K562 (cell line): ENCODE results near the gene RWDD3. TPM values are rescaled to one million over a fixed set of nuclear protein-coding genes. Genes with fewer than 3 reads are reported as not detected.

Experiments used
- ATAC-seq: fragments of 200-7000 bp; cut with Tn5 transposase; 3 replicates; pipeline ENCODE4 v1.9.1; 2020; ENCODE audit warnings: moderate library complexity
- BruUV-seq: library from RNA; stranded (reverse); fragments of 400-500 nt; replicated peaks from 2 replicates; lab custom pipeline; 2021; lab: Mats Ljungman, UMichigan
- CTCF ChIA-PET: fragments of 300-600 bp; formaldehyde crosslinking; extraction: SDS; loops from one replicate; lab custom pipeline; 2021; ENCODE audit warnings: low intra/inter-chr PET ratio; lab: Yijun Ruan, JAX
- POLR2A ChIA-PET: fragments of 300-600, 350-650 bp; sonication (Branson Sonifier 250); formaldehyde crosslinking; extraction: SDS; loops from one replicate; lab custom pipeline; 2021; ENCODE audit warnings: antibody characterized with exemption, inconsistent platforms; lab: Yijun Ruan, JAX
- DNase-seq, 4 experiments: peaks; one replicate each; pipeline versions ENCODE4 v3.0.0 to v3.0.0-alpha.2; 2011 to 2018; ENCODE audit warnings: low spot score in 3 of 4, mixed read lengths in 3 of 4; ENCODE audit errors: extremely low read depth in 1 of 4
- FAIRE-seq: peaks from 2 replicates; lab custom pipeline; 2011; peaks lifted over from hg19 to GRCh38; lab: Jason Lieb, UNC
- H2AFZ ChIP-seq: 2 replicates; pipeline ENCODE4 v1.6.0; 2011; ENCODE audit warnings: low read depth, low read length, control low read depth, inconsistent platforms
- H3K27ac ChIP-seq: fragments of 200-600 bp; 3 replicates; pipeline ENCODE4 v1.8.0; 2011; ENCODE audit warnings: low read depth, mild to moderate bottlenecking, control low read depth, inconsistent platforms, low read length, moderate library complexity, mixed read lengths; ENCODE audit errors: extremely low read depth
- H3K27me3 ChIP-seq, 2 experiments: fragments of 300-600 bp in 1 of 2; 2 replicates in 1 of 2; 3 replicates in 1 of 2; pipeline versions ENCODE4 v1.6.0 to v1.8.0; 2011; ENCODE audit warnings: inconsistent platforms in 2 of 2, low read length in 2 of 2, mild to moderate bottlenecking in 1 of 2, mixed read lengths in 1 of 2, moderate library complexity in 1 of 2; ENCODE audit not compliant: control insufficient read depth in 2 of 2, insufficient read depth in 2 of 2
- H3K36me3 ChIP-seq: fragments of 300-600 bp; 3 replicates; pipeline ENCODE4 v1.8.0; 2011; ENCODE audit warnings: mild to moderate bottlenecking, low read length, inconsistent platforms; ENCODE audit not compliant: control insufficient read depth, insufficient read depth
- H3K4me1 ChIP-seq, 2 experiments: fragments of 200-600 bp in 1 of 2; replicated peaks in 1 of 2; 2 replicates in 1 of 2; 3 replicates in 1 of 2; pipeline versions ENCODE4 v1.5.1 to v1.8.0; 2011; ENCODE audit warnings: inconsistent platforms in 2 of 2, low read length in 2 of 2, mild to moderate bottlenecking in 1 of 2, mixed read lengths in 1 of 2, moderate library complexity in 1 of 2; ENCODE audit not compliant: control insufficient read depth in 2 of 2, insufficient read depth in 2 of 2
- H3K4me2 ChIP-seq: 2 replicates; pipeline ENCODE4 v1.6.1; 2011; ENCODE audit warnings: low read length, control low read depth, inconsistent platforms, mixed read lengths; ENCODE audit not compliant: insufficient read depth
- H3K4me3 ChIP-seq: fragments of 200-600 bp; sonication (generic), shearing (Covaris generic); 2 replicates; pipeline ENCODE4 v1.5.1; 2016; ENCODE audit warnings: control low read depth, inconsistent platforms
- H3K79me2 ChIP-seq: fragments of 200-600 bp; 3 replicates; pipeline ENCODE4 v1.8.0; 2011; ENCODE audit warnings: low read length, inconsistent platforms; ENCODE audit not compliant: control insufficient read depth, insufficient read depth
- H3K9ac ChIP-seq, 2 experiments: 2 replicates each; pipeline versions ENCODE4 v1.6.0 to v1.6.1; 2011; ENCODE audit warnings: low read depth in 2 of 2, low read length in 2 of 2, control low read depth in 1 of 2, inconsistent platforms in 1 of 2, mild to moderate bottlenecking in 1 of 2, mixed read lengths in 1 of 2; ENCODE audit not compliant: insufficient read depth in 1 of 2
- H3K9me1 ChIP-seq: one replicate; pipeline ENCODE4 v1.6.0; 2011; ENCODE audit warnings: inconsistent platforms, mild to moderate bottlenecking, low read length, moderate library complexity; ENCODE audit not compliant: control insufficient read depth, insufficient read depth
- H3K9me3 ChIP-seq: replicated peaks from 2 replicates; pipeline ENCODE4 v1.5.1; 2011; ENCODE audit warnings: low read depth, low read length, inconsistent platforms; ENCODE audit not compliant: control insufficient read depth, insufficient read depth
- H4K20me1 ChIP-seq: replicated peaks from 2 replicates; pipeline ENCODE4 v1.6.1; 2011; ENCODE audit warnings: low read length, inconsistent platforms, mixed read lengths; ENCODE audit not compliant: control insufficient read depth, insufficient read depth
- ARID1B ChIP-seq: fragments of 450-650 bp; IDR thresholded peaks from 2 replicates; pipeline ENCODE4 v1.6.1; 2016; ENCODE audit warnings: antibody characterized with exemption, mild to moderate bottlenecking, inconsistent platforms
- ARID3A ChIP-seq: IDR thresholded peaks from 2 replicates; pipeline ENCODE4 v1.6.1; 2012; ENCODE audit warnings: low read depth, low read length, improper control_type of control experiment, borderline replicate concordance
- CBFA2T3 ChIP-seq: fragments of 450-650 bp; IDR thresholded peaks from 2 replicates; pipeline ENCODE4 v1.6.1; 2017
- CC2D1A ChIP-seq: fragments of 450-650 bp; IDR thresholded peaks from 2 replicates; pipeline ENCODE4 v1.6.1; 2017; ENCODE audit warnings: mild to moderate bottlenecking
- DPF2 ChIP-seq: fragments of 450-650 bp; IDR thresholded peaks from 2 replicates; pipeline ENCODE4 v1.6.1; 2016
- MEIS2 ChIP-seq: fragments of 450-650 bp; IDR thresholded peaks from 2 replicates; pipeline ENCODE4 v1.6.1; 2014; ENCODE audit warnings: mild to moderate bottlenecking; ENCODE audit not compliant: partially characterized antibody
- PHF21A ChIP-seq: fragments of 450-650 bp; IDR thresholded peaks from 2 replicates; pipeline ENCODE4 v1.6.1; 2017; ENCODE audit warnings: low read depth, borderline replicate concordance
- PKNOX1 ChIP-seq: fragments of 450-650 bp; IDR thresholded peaks from 2 replicates; pipeline ENCODE4 v1.6.1; 2016
- RFX5 ChIP-seq: IDR thresholded peaks from 2 replicates; pipeline ENCODE4 v1.6.1; 2011; ENCODE audit warnings: low read depth, mild to moderate bottlenecking, improper control_type of control experiment, low read length
- SRSF1 ChIP-seq: fragments of 200-400 bp; formaldehyde crosslinking; IDR thresholded peaks from 2 replicates; pipeline ENCODE4 v1.6.1; 2017; ENCODE audit warnings: mild to moderate bottlenecking, low read depth, low read length, moderate library complexity
- TAL1 ChIP-seq: fragments of 450-650 bp; IDR thresholded peaks from 2 replicates; pipeline ENCODE4 v1.6.1; 2016; ENCODE audit warnings: mild to moderate bottlenecking
- TCF3 ChIP-seq: sonication (generic); formaldehyde crosslinking; IDR thresholded peaks from 2 replicates; pipeline ENCODE4 v1.4.0; 2020; ENCODE audit warnings: mild to moderate bottlenecking, missing genetic modification reagents
- ZBTB7A ChIP-seq: IDR thresholded peaks from 2 replicates; pipeline ENCODE4 v1.6.1; 2011; ENCODE audit warnings: low read depth, mild to moderate bottlenecking, low read length, moderate library complexity, borderline replicate concordance; ENCODE audit not compliant: control insufficient read depth
- WGBS: fragments of 100-300 bp; shearing (Covaris generic); methylation state at CpG from one replicate; pipeline ENCODE4 v1.1.6; 2016; ENCODE audit warnings: low coverage, mixed read lengths; ENCODE audit not compliant: insufficient coverage; ENCODE audit errors: missing lambda C conversion rate; 5-methylcytosine and 5-hydroxymethylcytosine counted together
- in situ Hi-C: fragments of 300-500 bp; cut with MboI; formaldehyde crosslinking; loops from 4 replicates; pipeline ENCODE4 v1.15.0; 2018; ENCODE audit warnings: inconsistent platforms, mixed read lengths
- intact Hi-C: fragments of 100-400 bp; cut with micrococcal nuclease; formaldehyde crosslinking; loops from 2 replicates; pipeline ENCODE4 v1.14.2; 2022
- polyA plus RNA-seq, 8 experiments: library from polyadenylated mRNA; depleted of rRNA in 4 of 8; stranded (reverse) in 5 of 8; unstranded in 3 of 8; fragments of >200 nt; fragmentation: Nextera tagmentation in 2 of 8; fragmentation: Illumina TruSeq in 1 of 8; extraction: Ambion mirVana in 2 of 8; extraction: Trizol in 1 of 8; gene quantifications; 2 replicates each; pipeline versions ENCODE4 v1.2.1 to v1.2.3, GENCODE V29; 2011 to 2014; ENCODE audit warnings: inconsistent platforms in 1 of 8, missing spikeins in 1 of 8
- total RNA-seq, 7 experiments: library from RNA; depleted of rRNA in 6 of 7; stranded (reverse); fragments of >200 nt in 6 of 7; fragmentation: Illumina TruSeq in 2 of 7; extraction: Trizol in 2 of 7; gene quantifications; 2 replicates each; pipeline versions ENCODE4 v1.2.1 to v1.2.3, GENCODE V29; 2011 to 2021; ENCODE audit warnings: low replicate concordance in 1 of 7
- TF ChIP-seq, protein P1 (sequence below): sonication (generic); formaldehyde crosslinking; IDR thresholded peaks from 2 replicates; pipeline ENCODE4 v1.8.1; 2023; ENCODE audit warnings: mild to moderate bottlenecking, missing genetic modification reagents

The RWDD3 gene
- total and polyA plus RNA-seq, 9 of the 15 experiments (the other 6 are each of a cell fraction or from before 2014, with no cell fraction given) = 21.6 to 65.0 (median 34.9) TPM

DNA sequence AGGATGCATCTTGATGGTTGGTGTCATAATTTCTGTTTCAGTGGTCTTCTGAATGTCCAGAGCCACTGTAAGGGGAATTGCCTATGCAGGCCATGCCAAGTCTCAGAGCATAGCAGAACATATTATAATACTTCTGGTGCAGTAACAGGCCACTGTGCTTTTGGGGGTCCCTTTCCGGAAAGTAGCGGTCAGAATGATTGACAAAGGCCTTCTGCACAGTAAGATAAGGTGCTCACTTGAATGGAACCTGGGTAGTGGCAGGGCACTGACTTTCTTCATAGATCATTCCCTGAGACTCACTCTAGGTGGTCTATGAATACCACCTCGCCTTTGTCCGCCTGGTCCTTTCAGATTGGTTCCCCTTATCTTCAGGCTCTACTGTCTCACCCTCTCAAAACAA is 28.9 kb downstream of the RWDD3 start:
- Histone ChIP-seq H2AFZ (peak overlapping the region; percentile 64), H3K27ac (no peak overlapping the region), H3K9me3 (no peaks in the 10 kb centered on the region), H3K79me2 (no peaks in the 10 kb centered on the region), H3K36me3 (no peaks in the 10 kb centered on the region), H3K9me1 (no peaks in the 10 kb centered on the region), H3K9ac (no peak overlapping the region), H3K4me3 (no peak overlapping the region), H4K20me1 (no peaks in the 10 kb centered on the region), H3K4me2 (peak overlapping the region; percentile 7; the same call in 1 of the 2 replicates), H3K4me1 (peaks cover 0 to 7% of the 10 kb centered on the region in 2 experiments; a peak in 2 of 5 replicates), H3K27me3 (no peaks in the 10 kb centered on the region)
- ChIA-PET POLR2A (no interaction called here), CTCF (no interaction called here)
- whole genome bisulfite sequencing = 0% methylated on average over 4 of the region's 4 CpGs
- in situ Hi-C loops (no loop called here), intact Hi-C loops (no loop called here)
- ATAC-seq (peak; percentile 72), DNase-seq (peak in 2 of 4 experiments; percentile 23 to 43), FAIRE-seq (peak; percentile 42)
- TF ChIP-seq CC2D1A (no peak), RFX5 (no peak), DPF2 (peak; percentile 39; the same call in 1 of the 2 replicates), ARID1B (peak; percentile 59; the same call in 1 of the 2 replicates), PHF21A (no peak), PKNOX1 (peak; percentile 66; the same call in 1 of the 2 replicates), ARID3A (no peak), TAL1 (peak; percentile 9; the same call in 1 of the 2 replicates), SRSF1 (no peak), ZBTB7A (0 out of 2 replicates have a peak, but pooled peaks have one; percentile 7), TCF3 (peak; percentile 16; the same call in 1 of the 2 replicates), MEIS2 (peak; percentile 48), CBFA2T3 (peak; percentile 62)
- TF ChIP-seq, protein P1, sequence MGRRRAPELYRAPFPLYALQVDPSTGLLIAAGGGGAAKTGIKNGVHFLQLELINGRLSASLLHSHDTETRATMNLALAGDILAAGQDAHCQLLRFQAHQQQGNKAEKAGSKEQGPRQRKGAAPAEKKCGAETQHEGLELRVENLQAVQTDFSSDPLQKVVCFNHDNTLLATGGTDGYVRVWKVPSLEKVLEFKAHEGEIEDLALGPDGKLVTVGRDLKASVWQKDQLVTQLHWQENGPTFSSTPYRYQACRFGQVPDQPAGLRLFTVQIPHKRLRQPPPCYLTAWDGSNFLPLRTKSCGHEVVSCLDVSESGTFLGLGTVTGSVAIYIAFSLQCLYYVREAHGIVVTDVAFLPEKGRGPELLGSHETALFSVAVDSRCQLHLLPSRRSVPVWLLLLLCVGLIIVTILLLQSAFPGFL (CRISPR knock-in tag) = no peak
- BruUV-seq = no TSS peak
